Tibial nerve (tissue), 4 donors: Measurements from ENCODE around the gene NNMT.

ENCODE experiments used
- CTCF ChIP-seq, 5 experiments: fragments of 200-600 bp in 3 of 5; fragments of 450-650 bp in 2 of 5; sonication (generic) in 3 of 5; IDR thresholded peaks; one replicate each; pipeline ENCODE4 v1.5.1; 2016 to 2019; ENCODE audit warnings: antibody characterized with exemption in 5 of 5, mild to moderate bottlenecking in 3 of 5, moderate library complexity in 2 of 5
- EP300 ChIP-seq, 2 donors: sonication (generic); formaldehyde crosslinking; IDR thresholded peaks; one replicate each; pipeline ENCODE4 v1.6.1; 2017; ENCODE audit warnings: antibody characterized with exemption in 2 of 2, mild to moderate bottlenecking in 1 of 2
- POLR2A ChIP-seq, 2 donors: fragments of 450-650 bp; IDR thresholded peaks; one replicate each; pipeline ENCODE4 v1.6.1; 2017; ENCODE audit warnings: antibody characterized with exemption in 2 of 2, mild to moderate bottlenecking in 2 of 2, moderate library complexity in 2 of 2

DNA sequence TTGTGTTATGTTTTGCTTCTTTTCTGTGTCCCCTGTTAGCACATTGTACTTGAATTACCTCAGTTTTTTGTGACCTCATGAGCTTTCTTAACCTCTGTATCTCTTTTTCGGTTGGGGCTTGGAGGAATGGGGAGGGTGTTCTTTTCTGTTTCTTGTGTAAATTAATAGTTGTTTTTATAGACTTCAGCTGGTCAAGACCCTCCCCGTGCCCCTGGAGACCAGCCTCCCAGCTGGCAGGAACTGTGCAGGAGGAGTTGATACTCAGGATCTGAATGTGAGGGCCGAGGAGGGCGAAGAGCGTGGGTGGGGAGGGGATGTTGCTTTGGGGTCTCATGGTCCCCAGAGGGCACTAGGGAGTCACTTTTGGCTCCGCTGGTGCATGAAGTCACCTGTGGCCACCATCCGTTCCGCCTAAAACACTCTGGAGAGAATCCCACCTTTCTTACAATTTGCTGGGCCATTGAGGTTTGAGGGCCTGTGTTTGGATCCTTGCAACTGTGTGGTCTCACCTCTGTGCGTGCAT lies 44.3 kb upstream of the NNMT start:
- TF ChIP-seq CTCF (IDR thresholded peaks at IDR 0.05) = no peak
- TF ChIP-seq POLR2A (IDR thresholded peaks at IDR 0.05) = no peak
- TF ChIP-seq EP300 (IDR thresholded peaks at IDR 0.05) = no peak
